Tibial nerve (tissue), 4 donors: ENCODE data around the gene CCNF. TPM values are rescaled to one million over a fixed set of nuclear protein-coding genes. Genes with fewer than 3 reads are reported as not detected.

Experiments
- DNase-seq, 2 donors: peaks; one replicate each; pipeline ENCODE4 v3.0.0-alpha.2; 2019; ENCODE audit warnings: low spot score in 2 of 2
- H3K27ac ChIP-seq, 4 donors: fragments of 200-600 bp; sonication (generic) in 3 of 4; one replicate each; pipeline ENCODE4 v1.5.1; 2017 to 2019; ENCODE audit warnings: mild to moderate bottlenecking in 1 of 4
- H3K27me3 ChIP-seq, 2 donors: fragments of 200-600 bp; sonication (generic) in 1 of 2; one replicate each; pipeline versions ENCODE4 v1.5.1 to v1.6.0; 2017 to 2019
- H3K36me3 ChIP-seq, 3 donors: fragments of 200-600 bp; sonication (generic); one replicate each; pipeline ENCODE4 v1.5.1; 2018 to 2019
- H3K4me1 ChIP-seq, 4 donors: fragments of 200-600 bp; sonication (generic) in 3 of 4; one replicate each; pipeline ENCODE4 v1.5.1; 2017 to 2019
- H3K4me3 ChIP-seq, 4 donors: fragments of 200-600 bp; sonication (generic) in 3 of 4; one replicate each; pipeline ENCODE4 v1.5.1; 2017 to 2019; ENCODE audit warnings: mild to moderate bottlenecking in 1 of 4, moderate library complexity in 1 of 4
- H3K9me3 ChIP-seq, 4 donors: fragments of 200-600 bp; sonication (generic) in 3 of 4; one replicate each; pipeline ENCODE4 v1.5.1; 2017 to 2019
- EP300 ChIP-seq, 2 donors: sonication (generic); formaldehyde crosslinking; IDR thresholded peaks; one replicate each; pipeline ENCODE4 v1.6.1; 2017; ENCODE audit warnings: antibody characterized with exemption in 2 of 2, mild to moderate bottlenecking in 1 of 2
- POLR2A ChIP-seq, 2 donors: fragments of 450-650 bp; IDR thresholded peaks; one replicate each; pipeline ENCODE4 v1.6.1; 2017; ENCODE audit warnings: antibody characterized with exemption in 2 of 2, mild to moderate bottlenecking in 2 of 2, moderate library complexity in 2 of 2
- WGBS, 2 donors: methylation state at CpG; one replicate each; pipeline ENCODE4 v1.1.5; 2018; 5-methylcytosine and 5-hydroxymethylcytosine counted together
- total RNA-seq, 4 donors: library from RNA; depleted of rRNA; stranded (reverse); fragments of >200 nt; gene quantifications; one replicate each; pipeline ENCODE4 v1.1.0, GENCODE V29; 2016
- TF ChIP-seq, protein P1 (sequence below), 5 experiments: fragments of 200-600 bp in 3 of 5; fragments of 450-650 bp in 2 of 5; sonication (generic) in 3 of 5; IDR thresholded peaks; one replicate each; pipeline ENCODE4 v1.5.1; 2016 to 2019; ENCODE audit warnings: antibody characterized with exemption in 5 of 5, mild to moderate bottlenecking in 3 of 5, moderate library complexity in 2 of 5

Gene CCNF
- total RNA-seq, 4 donors from 2014 or later: 1.6 to 3.0 (median 2.0) TPM

DNA sequence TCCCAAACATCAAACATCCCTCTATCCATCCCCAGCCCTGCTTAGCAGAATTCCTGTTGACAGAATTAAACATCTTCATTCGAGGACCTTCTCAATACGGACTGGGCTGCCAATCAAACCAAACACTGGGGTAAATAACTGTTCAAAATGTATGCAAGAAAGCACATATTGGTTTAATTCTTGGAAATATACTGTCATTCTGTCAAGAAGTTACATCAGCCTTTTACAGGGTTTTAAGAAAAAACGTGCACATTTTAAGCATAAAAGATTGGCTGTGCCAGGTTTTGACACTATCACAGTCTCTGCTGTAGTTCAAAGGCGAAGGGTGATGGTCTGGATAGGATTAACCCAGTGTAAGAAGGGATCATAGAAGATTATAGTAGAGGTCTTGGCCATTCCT lies 25.1 kb upstream of the CCNF start:
- no peak for DNase-seq
- Histone ChIP-seq H3K4me3 (no peak overlapping the region), H3K27ac (no peak overlapping the region), H3K27me3 (peaks cover 0 to 5% of the 10 kb centered on the region in 2 donors), H3K36me3 (no peaks in the 10 kb centered on the region), H3K4me1 (no peaks in the 10 kb centered on the region), H3K9me3 (no peaks in the 10 kb centered on the region)
- WGBS, 2 donors: 68 to 70% methylated on average over 4 of the region's 4 CpGs
- TF ChIP-seq POLR2A (IDR thresholded peaks at IDR 0.05) (no peak), EP300 (IDR thresholded peaks at IDR 0.05) (no peak)
- TF ChIP-seq, protein P1, sequence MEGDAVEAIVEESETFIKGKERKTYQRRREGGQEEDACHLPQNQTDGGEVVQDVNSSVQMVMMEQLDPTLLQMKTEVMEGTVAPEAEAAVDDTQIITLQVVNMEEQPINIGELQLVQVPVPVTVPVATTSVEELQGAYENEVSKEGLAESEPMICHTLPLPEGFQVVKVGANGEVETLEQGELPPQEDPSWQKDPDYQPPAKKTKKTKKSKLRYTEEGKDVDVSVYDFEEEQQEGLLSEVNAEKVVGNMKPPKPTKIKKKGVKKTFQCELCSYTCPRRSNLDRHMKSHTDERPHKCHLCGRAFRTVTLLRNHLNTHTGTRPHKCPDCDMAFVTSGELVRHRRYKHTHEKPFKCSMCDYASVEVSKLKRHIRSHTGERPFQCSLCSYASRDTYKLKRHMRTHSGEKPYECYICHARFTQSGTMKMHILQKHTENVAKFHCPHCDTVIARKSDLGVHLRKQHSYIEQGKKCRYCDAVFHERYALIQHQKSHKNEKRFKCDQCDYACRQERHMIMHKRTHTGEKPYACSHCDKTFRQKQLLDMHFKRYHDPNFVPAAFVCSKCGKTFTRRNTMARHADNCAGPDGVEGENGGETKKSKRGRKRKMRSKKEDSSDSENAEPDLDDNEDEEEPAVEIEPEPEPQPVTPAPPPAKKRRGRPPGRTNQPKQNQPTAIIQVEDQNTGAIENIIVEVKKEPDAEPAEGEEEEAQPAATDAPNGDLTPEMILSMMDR (IDR thresholded peaks at IDR 0.05): no peak

DNA sequence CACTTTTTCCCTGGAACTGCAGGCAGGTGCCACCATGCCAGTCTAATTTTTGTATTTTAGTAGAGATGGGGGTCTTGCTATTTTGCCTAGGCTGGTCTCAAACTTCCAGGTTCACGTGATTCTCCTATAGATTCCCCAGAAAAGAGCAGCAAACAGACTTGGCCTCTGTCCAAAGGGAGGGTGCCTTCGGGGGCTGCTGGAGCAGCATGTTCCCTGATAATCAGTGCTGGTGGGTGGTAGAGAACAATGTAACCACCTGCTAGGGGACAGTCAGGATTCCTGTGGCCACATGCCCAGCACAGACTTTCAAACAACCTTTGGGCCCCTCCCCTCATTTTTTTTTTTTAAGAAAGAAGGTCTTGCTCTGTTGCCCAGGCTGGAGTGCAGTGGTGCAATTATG lies 14.2 kb upstream of the CCNF start:
- 48 to 52% methylated on average over 2 of the region's 2 CpGs for WGBS, 2 donors

GRCh38 chr16:2420035-2420434 lies 9.2 kb upstream of the CCNF start:
- DNase-seq: no peak
- Histone ChIP-seq H3K27ac (no peak overlapping the region), H3K4me3 (no peak overlapping the region), H3K36me3 (no peaks in the 10 kb centered on the region), H3K4me1 (no peaks in the 10 kb centered on the region), H3K9me3 (no peaks in the 10 kb centered on the region), H3K27me3 (peaks cover 0 to 12% of the 10 kb centered on the region in 2 donors)
- TF ChIP-seq, protein P1 (IDR thresholded peaks at IDR 0.05): no peak
- TF ChIP-seq EP300 (IDR thresholded peaks at IDR 0.05): no peak
- TF ChIP-seq POLR2A (IDR thresholded peaks at IDR 0.05): no peak

More for the DNA sequence above, 14.2 kb upstream of the CCNF start:
- no peak for DNase-seq
- H3K4me3 ChIP-seq: no peak overlapping the region
- H3K36me3 ChIP-seq: no peaks in the 10 kb centered on the region
- TF ChIP-seq, protein P1 (IDR thresholded peaks at IDR 0.05): no peak
- TF ChIP-seq POLR2A (IDR thresholded peaks at IDR 0.05) (no peak), EP300 (IDR thresholded peaks at IDR 0.05) (no peak)
- H3K27ac ChIP-seq: no peak overlapping the region
- no peaks in the 10 kb centered on the region for H3K9me3 ChIP-seq
- peaks cover 0 to 23% of the 10 kb centered on the region in 2 donors for H3K27me3 ChIP-seq
- H3K4me1 ChIP-seq: no peaks in the 10 kb centered on the region

DNA sequence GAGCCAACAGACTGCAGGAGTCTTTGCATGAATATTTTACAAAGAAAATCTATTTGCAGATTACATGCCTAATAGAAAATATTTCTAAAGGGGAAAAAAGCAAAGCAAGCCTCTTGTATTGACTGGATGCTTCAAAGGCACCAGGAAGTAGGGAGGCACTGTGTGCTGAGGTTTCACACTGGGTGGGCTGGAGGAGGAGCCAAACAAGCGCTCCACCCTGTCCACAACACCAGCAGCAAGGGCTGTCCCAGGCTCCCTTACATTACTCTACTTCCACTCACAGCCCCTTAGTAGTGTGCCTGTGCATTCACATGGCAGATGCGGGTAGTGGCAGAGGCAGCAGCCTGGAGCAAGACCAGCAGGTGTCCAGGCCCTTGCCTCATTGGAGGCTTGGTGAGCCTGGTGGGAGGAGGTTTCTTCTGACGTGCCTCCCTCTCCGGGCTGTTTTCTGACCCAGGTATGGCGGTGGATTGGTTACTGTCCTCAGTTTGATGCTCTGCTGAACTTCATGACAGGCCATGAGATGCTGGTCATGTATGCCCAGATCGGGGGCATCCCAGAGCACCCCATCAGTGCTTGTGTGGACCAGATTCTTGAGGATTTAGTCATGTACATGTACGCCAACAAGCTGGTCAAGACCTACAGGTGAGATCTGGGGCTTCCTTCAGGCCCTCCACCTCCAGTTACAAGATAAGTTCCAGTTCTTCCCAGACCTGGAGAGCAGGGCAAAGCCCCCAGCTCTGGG lies 7.0 kb upstream of the CCNF start:
- no peaks in the 10 kb centered on the region for H3K36me3 ChIP-seq
- WGBS, 2 donors: 78 to 89% methylated on average over 7 of the region's 7 CpGs
- peaks cover 0 to 6% of the 10 kb centered on the region in 2 donors for H3K27me3 ChIP-seq
- TF ChIP-seq EP300 (IDR thresholded peaks at IDR 0.05) (no peak), POLR2A (IDR thresholded peaks at IDR 0.05) (no peak)
- TF ChIP-seq, protein P1 (IDR thresholded peaks at IDR 0.05): no peak
- no peak overlapping the region for H3K4me3 ChIP-seq
- H3K9me3 ChIP-seq: no peaks in the 10 kb centered on the region
- H3K27ac ChIP-seq: no peak overlapping the region
- DNase-seq: no peak
- no peaks in the 10 kb centered on the region for H3K4me1 ChIP-seq

GRCh38 chr16:2424061-2425007 lies 4.9 kb upstream of the CCNF start:
- no peaks in the 10 kb centered on the region for H3K9me3 ChIP-seq
- DNase-seq: no peak
- H3K36me3 ChIP-seq: no peaks in the 10 kb centered on the region
- TF ChIP-seq, protein P1 (IDR thresholded peaks at IDR 0.05): no peak
- TF ChIP-seq EP300 (IDR thresholded peaks at IDR 0.05) (no peak), POLR2A (IDR thresholded peaks at IDR 0.05) (no peak)
- no peaks in the 10 kb centered on the region for H3K27me3 ChIP-seq
- H3K4me3 ChIP-seq: no peak overlapping the region
- H3K4me1 ChIP-seq: peaks cover 0 to 6% (median 0%) of the 10 kb centered on the region in 4 donors
- WGBS, 2 donors: 86 to 90% methylated on average over 19 to 25 of the region's 25 CpGs
- H3K27ac ChIP-seq: no peak overlapping the region
